Measurements from ENCODE around the gene CIDEB. TPM values are rescaled to one million over a fixed set of nuclear protein-coding genes. Genes with fewer than 3 reads are reported as not detected.
A peak's percentile ranks its signal among the peaks of the same experiment; 100 is the strongest.

The CIDEB gene
- total and polyA plus RNA-seq, 11 donors, result 1.7 to 10.1 (median 3.0) TPM

DNA sequence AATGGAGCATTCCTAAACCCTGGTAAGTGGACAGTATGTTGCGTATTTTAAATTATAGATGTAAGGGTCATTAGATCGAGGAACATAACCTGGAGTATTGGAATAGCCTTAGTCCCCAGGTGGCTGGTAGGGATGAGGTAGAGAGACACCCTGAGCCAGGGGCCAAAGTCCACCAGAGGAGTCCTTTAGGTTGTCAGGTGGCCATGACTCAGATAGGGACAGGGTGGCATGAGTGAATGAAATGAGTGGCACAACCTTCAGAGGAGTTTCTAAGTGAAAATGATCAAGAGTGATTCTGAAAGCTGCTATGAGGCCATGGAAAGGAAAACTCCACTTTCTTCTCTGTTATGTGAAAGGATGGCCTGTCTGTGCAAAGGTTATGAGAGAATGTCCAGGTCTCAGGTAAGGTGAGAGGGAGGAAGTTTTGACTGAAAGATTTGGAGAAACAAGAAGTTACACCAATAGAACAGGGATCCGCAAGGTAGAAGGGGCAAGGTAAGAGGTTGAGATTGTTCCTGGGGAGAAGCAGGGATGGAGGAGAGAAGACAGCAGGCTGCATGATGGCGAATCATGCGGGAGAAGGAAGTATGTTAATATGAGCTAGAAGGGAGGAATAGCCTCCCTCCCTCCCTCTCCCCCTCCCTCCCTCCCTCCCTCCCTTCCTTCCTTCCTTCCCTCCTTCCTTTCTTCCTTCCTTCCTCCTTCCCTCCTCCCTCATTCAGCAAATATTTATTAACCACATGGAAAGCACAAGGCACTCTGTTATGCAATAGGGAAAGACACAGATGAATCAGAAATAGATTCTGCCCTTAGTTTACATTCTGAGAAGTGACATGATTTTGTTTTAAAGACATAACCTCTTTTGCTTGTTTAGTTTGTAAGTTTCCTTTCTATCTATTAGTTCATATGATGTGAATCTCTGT lies 46.0 kb upstream of the CIDEB start:
- TF ChIP-seq, protein P1, sequence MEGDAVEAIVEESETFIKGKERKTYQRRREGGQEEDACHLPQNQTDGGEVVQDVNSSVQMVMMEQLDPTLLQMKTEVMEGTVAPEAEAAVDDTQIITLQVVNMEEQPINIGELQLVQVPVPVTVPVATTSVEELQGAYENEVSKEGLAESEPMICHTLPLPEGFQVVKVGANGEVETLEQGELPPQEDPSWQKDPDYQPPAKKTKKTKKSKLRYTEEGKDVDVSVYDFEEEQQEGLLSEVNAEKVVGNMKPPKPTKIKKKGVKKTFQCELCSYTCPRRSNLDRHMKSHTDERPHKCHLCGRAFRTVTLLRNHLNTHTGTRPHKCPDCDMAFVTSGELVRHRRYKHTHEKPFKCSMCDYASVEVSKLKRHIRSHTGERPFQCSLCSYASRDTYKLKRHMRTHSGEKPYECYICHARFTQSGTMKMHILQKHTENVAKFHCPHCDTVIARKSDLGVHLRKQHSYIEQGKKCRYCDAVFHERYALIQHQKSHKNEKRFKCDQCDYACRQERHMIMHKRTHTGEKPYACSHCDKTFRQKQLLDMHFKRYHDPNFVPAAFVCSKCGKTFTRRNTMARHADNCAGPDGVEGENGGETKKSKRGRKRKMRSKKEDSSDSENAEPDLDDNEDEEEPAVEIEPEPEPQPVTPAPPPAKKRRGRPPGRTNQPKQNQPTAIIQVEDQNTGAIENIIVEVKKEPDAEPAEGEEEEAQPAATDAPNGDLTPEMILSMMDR (IDR thresholded peaks at IDR 0.05), result no peak
- TF ChIP-seq POLR2A (IDR thresholded peaks at IDR 0.05), result no peak
- H3K9me3 ChIP-seq, result no peaks in the 10 kb centered on the region
- H3K27ac ChIP-seq, result no peak overlapping the region
- ATAC-seq, result no peak
- no peak overlapping the region for H3K4me3 ChIP-seq
- peaks cover 0 to 26% (median 0%) of the 10 kb centered on the region in 9 donors for H3K27me3 ChIP-seq
- 67 to 73% (median 71%) methylated on average over 5 of the region's 5 CpGs for WGBS, 4 donors
- no peak for DNase-seq
- intact Hi-C loops (cut with DNase I), result no loop called here
- no peaks in the 10 kb centered on the region for H3K36me3 ChIP-seq
- H3K4me1 ChIP-seq, result peaks cover 0 to 13% (median 0%) of the 10 kb centered on the region in 12 donors

DNA sequence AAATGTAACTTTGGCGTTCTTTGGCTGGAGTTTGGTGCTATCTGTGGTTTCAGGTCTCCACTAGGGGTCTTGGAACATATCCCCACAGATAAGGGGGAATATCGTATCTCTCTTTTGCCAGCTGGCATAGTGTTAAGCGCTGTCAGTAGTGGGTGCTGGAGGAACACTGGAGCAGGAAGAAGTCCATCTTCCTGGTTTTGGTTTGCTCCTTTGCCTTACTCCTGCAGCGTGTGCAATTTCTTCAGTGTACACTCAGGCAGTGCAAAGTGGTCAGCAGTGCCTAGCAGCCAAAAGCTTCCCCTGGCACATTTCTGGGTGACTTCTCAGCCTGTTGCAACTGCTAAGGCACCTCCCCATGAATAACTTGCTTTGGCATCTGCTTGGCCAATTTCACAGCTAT lies 43.7 kb upstream of the CIDEB start:
- no peak for DNase-seq
- Histone ChIP-seq H3K9me3 (no peaks in the 10 kb centered on the region), H3K27me3 (peaks cover 0 to 26% (median 0%) of the 10 kb centered on the region in 9 donors), H3K27ac (no peak overlapping the region), H3K4me1 (peaks cover 0 to 15% (median 0%) of the 10 kb centered on the region in 12 donors), H3K36me3 (no peaks in the 10 kb centered on the region), H3K4me3 (no peak overlapping the region)
- intact Hi-C loops (cut with DNase I), result no loop called here
- peak in 3 of 4 donors; percentile 58 to 67 (median 59) for ATAC-seq
- no peak for TF ChIP-seq POLR2A (IDR thresholded peaks at IDR 0.05)
- TF ChIP-seq, protein P1 (IDR thresholded peaks at IDR 0.05), result no peak
- WGBS, 4 donors, result 14 to 25% (median 18%) methylated on average over 4 of the region's 4 CpGs

DNA sequence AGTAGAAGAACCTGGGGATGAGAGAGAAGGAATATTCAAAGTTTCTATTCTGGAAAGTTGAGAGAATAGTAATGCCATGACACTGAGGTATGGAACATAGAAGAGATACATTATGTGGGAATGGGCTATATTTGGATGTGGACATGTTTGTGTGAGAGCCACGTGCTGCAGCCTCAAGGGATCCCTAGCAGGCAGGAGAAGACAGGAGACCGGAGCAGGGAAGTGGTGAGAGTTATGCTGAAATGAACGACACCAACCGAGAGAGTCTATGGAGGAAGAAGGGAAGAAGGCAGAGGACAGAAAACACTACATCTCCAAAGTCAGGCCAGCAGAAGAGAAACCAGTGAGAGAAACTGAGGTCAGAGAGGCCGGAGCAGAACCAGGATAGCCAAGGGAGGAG lies 42.0 kb upstream of the CIDEB start:
- Histone ChIP-seq H3K9me3 (no peaks in the 10 kb centered on the region), H3K4me3 (no peak overlapping the region), H3K4me1 (peaks cover 0 to 18% (median 0%) of the 10 kb centered on the region in 12 donors), H3K27me3 (peaks cover 0 to 22% (median 0%) of the 10 kb centered on the region in 9 donors), H3K27ac (no peak overlapping the region), H3K36me3 (no peaks in the 10 kb centered on the region)
- DNase-seq (no peak), ATAC-seq (no peak)
- 58 to 70% (median 62%) methylated on average over 5 of the region's 5 CpGs for WGBS, 4 donors
- intact Hi-C loops (cut with DNase I), result no loop called here
- TF ChIP-seq, protein P1 (IDR thresholded peaks at IDR 0.05), result no peak
- TF ChIP-seq POLR2A (IDR thresholded peaks at IDR 0.05), result no peak

DNA sequence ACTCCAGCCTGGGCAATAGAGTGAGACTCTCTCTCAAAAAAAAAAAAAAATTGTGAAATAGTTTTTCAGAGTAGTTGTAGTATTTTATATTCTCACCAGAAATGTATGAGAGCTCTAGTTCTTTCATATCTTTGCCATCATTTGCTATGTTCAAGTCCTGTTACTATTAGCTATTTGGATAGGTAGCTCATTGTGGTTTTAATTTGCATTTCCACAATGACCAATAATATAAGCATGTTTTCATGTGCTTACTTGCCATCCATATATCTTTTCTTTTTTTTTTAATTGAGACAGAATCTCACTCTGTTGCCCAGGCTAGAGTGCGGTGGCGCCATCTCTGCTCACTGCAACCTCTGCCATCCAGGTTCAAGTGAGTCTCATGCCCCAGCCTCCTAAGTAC lies 40.4 kb upstream of the CIDEB start:
- Histone ChIP-seq H3K27ac (peak overlapping the region in 2 of 12 donors; percentile 62 to 73), H3K27me3 (peaks cover 0 to 17% (median 0%) of the 10 kb centered on the region in 9 donors), H3K4me1 (peaks cover 0 to 18% (median 0%) of the 10 kb centered on the region in 12 donors), H3K36me3 (no peaks in the 10 kb centered on the region), H3K4me3 (no peak overlapping the region), H3K9me3 (no peaks in the 10 kb centered on the region)
- no peak for ATAC-seq
- DNase-seq, result no peak
- WGBS, 4 donors, result 93 to 98% (median 97%) methylated on average over 2 of the region's 2 CpGs
- TF ChIP-seq, protein P1 (IDR thresholded peaks at IDR 0.05), result no peak
- no peak for TF ChIP-seq POLR2A (IDR thresholded peaks at IDR 0.05)
- intact Hi-C loops (cut with DNase I), result no loop called here

All from heart left ventricle (tissue), 16 donors.